ENCODE results near the gene NSUN7. TPM values are rescaled to one million over a fixed set of nuclear protein-coding genes. Genes with fewer than 3 reads are reported as not detected.

NSUN7 gene
- total RNA-seq, 1 donor from 2014 or later, result 3.3 TPM

GRCh38 chr4:40843696-40844095 lies 93.9 kb downstream of the NSUN7 start:
- no peak overlapping the region for H3K4me3 ChIP-seq (ENCODE audit: low read depth, low read length)
- DNase-seq (ENCODE audit: low read depth), result no peak
- peak; percentile 40 for TF ChIP-seq CTCF (conservative IDR thresholded peaks at IDR 0.05; ENCODE audit: low read depth, low read length)

DNA sequence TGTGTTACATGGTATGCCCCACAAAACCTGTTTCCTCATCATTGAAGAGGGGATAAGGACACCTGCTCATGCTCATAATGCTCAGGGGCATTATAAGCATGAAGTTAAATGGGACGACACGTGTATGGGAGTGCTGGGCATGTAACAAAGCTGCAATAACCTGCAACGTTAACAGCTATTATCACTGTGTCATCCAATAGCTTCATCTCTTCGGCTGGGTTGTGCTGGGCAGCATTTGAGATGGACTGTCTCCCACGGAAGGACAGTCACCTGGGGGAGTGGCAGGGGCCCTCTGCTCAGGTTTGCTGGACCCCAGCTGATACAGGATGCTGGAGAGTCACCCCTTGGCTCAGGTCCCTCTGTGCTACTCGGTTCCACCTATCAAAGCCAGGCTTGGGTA lies 94.5 kb downstream of the NSUN7 start:
- no peak for TF ChIP-seq CTCF (conservative IDR thresholded peaks at IDR 0.05; ENCODE audit: low read depth, low read length)
- no peak overlapping the region for H3K4me3 ChIP-seq (ENCODE audit: low read depth, low read length)
- no peak for DNase-seq (ENCODE audit: low read depth)

DNA sequence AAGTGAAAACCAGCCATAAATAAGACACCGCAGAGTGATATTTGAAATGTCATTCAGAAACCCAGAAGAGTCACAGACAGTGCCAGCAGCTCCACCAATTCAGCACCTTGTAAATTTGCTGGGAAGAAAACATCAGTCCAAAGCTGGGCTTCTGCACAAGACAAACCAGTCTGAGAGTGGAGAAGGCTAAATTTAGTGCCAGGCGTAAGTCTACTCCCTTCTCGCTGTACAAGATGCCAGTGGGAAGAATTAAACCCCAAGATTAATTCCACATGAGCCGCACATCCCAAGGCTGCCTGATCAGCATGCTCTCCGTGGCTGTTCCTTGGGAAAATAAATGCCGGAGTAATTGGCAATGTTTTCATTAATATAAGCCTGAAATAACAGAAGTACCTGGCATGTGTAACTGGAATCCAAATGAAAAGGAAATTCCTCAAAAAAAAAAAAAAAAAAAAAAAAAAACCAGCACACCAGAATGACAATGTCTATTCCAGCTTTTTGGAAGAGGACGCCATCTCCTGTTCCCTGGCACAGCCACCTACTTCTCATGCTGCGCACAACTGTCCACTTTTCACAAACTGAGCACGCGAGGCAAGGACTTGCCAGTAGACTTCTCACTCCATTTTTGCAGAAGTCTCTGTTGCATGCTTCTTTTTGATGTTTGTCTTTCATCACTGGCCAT lies 95.5 kb downstream of the NSUN7 start:
- no peak for DNase-seq (ENCODE audit: low read depth)
- no peak overlapping the region for H3K4me3 ChIP-seq (ENCODE audit: low read depth, low read length)
- no peak for TF ChIP-seq CTCF (conservative IDR thresholded peaks at IDR 0.05; ENCODE audit: low read depth, low read length)

- H3K4me3 ChIP-seq (ENCODE audit: low read depth, low read length), result no peak overlapping the region
- TF ChIP-seq CTCF (conservative IDR thresholded peaks at IDR 0.05; ENCODE audit: low read depth, low read length), result no peak
- DNase-seq (ENCODE audit: low read depth), result no peak
These were observed 96.8 kb downstream of the NSUN7 start for GRCh38 chr4:40846532-40846931.

GRCh38 chr4:40848251-40848650 lies 98.5 kb downstream of the NSUN7 start:
- no peak overlapping the region for H3K4me3 ChIP-seq (ENCODE audit: low read depth, low read length)
- no peak for TF ChIP-seq CTCF (conservative IDR thresholded peaks at IDR 0.05; ENCODE audit: low read depth, low read length)
- DNase-seq (ENCODE audit: low read depth), result no peak

GRCh38 chr4:40848940-40849339 lies 99.2 kb downstream of the NSUN7 start:
- no peak for DNase-seq (ENCODE audit: low read depth)
- TF ChIP-seq CTCF (conservative IDR thresholded peaks at IDR 0.05; ENCODE audit: low read depth, low read length), result no peak
- H3K4me3 ChIP-seq (ENCODE audit: low read depth, low read length), result no peak overlapping the region

DNA sequence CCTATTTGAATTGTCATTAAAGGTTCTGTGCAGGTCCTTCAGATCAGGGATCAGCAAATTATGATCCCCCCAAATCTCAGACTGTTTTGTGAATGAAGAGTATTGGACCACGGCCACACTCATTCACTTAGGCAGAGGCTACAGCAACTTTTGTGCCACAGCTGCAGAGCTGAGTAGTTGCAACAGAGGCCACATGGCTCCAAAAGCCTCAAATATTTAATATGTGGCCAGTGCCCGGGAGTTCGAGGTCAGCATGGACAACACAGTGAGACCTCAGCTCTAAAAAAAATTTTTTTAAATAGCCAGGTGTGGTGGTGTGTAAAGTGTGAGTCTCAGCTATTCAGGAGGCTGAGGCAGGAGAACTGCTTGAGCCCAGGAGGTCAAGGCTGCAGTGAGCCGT lies 100.7 kb downstream of the NSUN7 start:
- no peak for TF ChIP-seq CTCF (conservative IDR thresholded peaks at IDR 0.05; ENCODE audit: low read depth, low read length)
- DNase-seq (ENCODE audit: low read depth), result no peak
- no peak overlapping the region for H3K4me3 ChIP-seq (ENCODE audit: low read depth, low read length)

Measured in epithelial cell of proximal tubule (primary cell).